ENCODE data around the gene ITM2C. TPM values are rescaled to one million over a fixed set of nuclear protein-coding genes. Genes with fewer than 3 reads are reported as not detected.

ITM2C gene
- total and polyA plus RNA-seq, 9 of the 15 experiments (the other 6 are each of a cell fraction or from before 2014, with no cell fraction given), result 0.49 to 58.8 (median 21.5) TPM

DNA sequence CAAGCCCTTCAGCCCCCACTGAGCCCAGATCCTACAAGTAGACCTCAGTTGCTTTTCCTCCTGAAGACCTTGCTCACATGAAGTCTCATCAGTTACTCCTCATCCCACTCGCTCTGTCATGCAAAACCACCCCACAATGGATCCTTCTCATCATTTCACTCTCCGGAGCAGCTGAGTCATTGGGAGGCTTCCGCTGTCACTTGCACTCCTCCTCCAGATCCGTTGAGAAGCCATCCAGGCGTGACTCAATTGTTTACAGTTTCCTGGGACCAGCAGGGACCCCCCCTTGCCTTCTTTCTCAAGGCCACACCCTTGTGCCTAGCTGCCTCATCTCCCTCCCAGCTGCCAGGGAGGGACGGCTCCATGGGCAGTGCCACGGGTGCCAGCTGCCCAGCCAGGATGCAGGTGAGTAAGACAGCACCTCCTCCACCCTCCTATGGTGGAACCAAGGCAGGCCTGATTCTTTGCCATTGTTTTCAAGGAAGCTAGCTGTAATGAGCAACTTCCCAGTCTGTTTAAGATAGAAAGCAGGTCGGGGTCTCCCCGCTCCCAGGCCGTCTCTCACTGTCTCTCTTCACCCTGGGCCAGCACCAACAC is 44.0 kb downstream of the ITM2C start (continued):
- TF ChIP-seq THRAP3 (IDR thresholded peaks at IDR 0.05; ENCODE audit: borderline replicate concordance) (no peak), TCF3 (CRISPR knock-in tag; IDR thresholded peaks at IDR 0.05) (peak; percentile 32; the same call in 1 of the 2 replicates), NR2F6 (CRISPR knock-in tag; IDR thresholded peaks at IDR 0.05) (no peak), TAF9B (IDR thresholded peaks at IDR 0.05; ENCODE audit: partially characterized antibody) (peak; percentile 71), DMBX1 (CRISPR knock-in tag; IDR thresholded peaks at IDR 0.05; ENCODE audit: borderline replicate concordance) (peak; percentile 50; the same call in 1 of the 2 replicates), MYC (IDR thresholded peaks at IDR 0.05; ENCODE audit: low read depth, low read length) (no peak), MYC (CRISPR knock-in tag; IDR thresholded peaks at IDR 0.05; ENCODE audit: borderline replicate concordance, low read depth) (no peak), MEIS2 (IDR thresholded peaks at IDR 0.05; ENCODE audit: partially characterized antibody) (peak; percentile 71), ZKSCAN8 (CRISPR knock-in tag; IDR thresholded peaks at IDR 0.05) (no peak), CREB1 (IDR thresholded peaks at IDR 0.05) (no peak), CREB1 (CRISPR knock-in tag; IDR thresholded peaks at IDR 0.05) (0 out of 2 replicates have a peak, but pooled peaks have one; percentile 10), CREM (IDR thresholded peaks at IDR 0.05; ENCODE audit: low read depth) (peak; percentile 39; the same call in 1 of the 2 replicates), SIN3B (IDR thresholded peaks at IDR 0.05; ENCODE audit: low read depth) (no peak), PCBP2 (IDR thresholded peaks at IDR 0.05; ENCODE audit: low read depth, low read length, poor library complexity, severe bottlenecking) (no peak), CHD4 (IDR thresholded peaks at IDR 0.05; ENCODE audit: insufficient read depth, insufficient replicate concordance, low read depth, low read length, poor library complexity, severe bottlenecking) (no peak), JUND (IDR thresholded peaks at IDR 0.05; ENCODE audit: borderline replicate concordance, low read depth, low read length) (peak; percentile 94), JUND (tag; IDR thresholded peaks at IDR 0.05; ENCODE audit: borderline replicate concordance, low read depth, low read length) (peak; percentile 90; the same call in 2 of the 3 replicates), TAF15 (IDR thresholded peaks at IDR 0.05; ENCODE audit: low read depth, low read length) (no peak), GATAD2B (IDR thresholded peaks at IDR 0.05; ENCODE audit: borderline replicate concordance) (no peak), ZNF274 (IDR thresholded peaks at IDR 0.05; ENCODE audit: borderline replicate concordance, low read depth, low read length) (no peak), MTA1 (IDR thresholded peaks at IDR 0.05; ENCODE audit: borderline replicate concordance) (peak; percentile 48; the same call in 1 of the 2 replicates), BCL6 (CRISPR knock-in tag; IDR thresholded peaks at IDR 0.05) (no peak)
- TF ChIP-seq, protein P1, sequence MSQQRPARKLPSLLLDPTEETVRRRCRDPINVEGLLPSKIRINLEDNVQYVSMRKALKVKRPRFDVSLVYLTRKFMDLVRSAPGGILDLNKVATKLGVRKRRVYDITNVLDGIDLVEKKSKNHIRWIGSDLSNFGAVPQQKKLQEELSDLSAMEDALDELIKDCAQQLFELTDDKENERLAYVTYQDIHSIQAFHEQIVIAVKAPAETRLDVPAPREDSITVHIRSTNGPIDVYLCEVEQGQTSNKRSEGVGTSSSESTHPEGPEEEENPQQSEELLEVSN (IDR thresholded peaks at IDR 0.05; ENCODE audit: borderline replicate concordance in 1 of 2, extremely low read depth in 1 of 2, insufficient read depth in 1 of 2, insufficient read length in 1 of 2, low read depth in 1 of 2, low read length in 1 of 2, poor library complexity in 1 of 2, severe bottlenecking in 1 of 2), result no peak
- TF ChIP-seq, protein P2, sequence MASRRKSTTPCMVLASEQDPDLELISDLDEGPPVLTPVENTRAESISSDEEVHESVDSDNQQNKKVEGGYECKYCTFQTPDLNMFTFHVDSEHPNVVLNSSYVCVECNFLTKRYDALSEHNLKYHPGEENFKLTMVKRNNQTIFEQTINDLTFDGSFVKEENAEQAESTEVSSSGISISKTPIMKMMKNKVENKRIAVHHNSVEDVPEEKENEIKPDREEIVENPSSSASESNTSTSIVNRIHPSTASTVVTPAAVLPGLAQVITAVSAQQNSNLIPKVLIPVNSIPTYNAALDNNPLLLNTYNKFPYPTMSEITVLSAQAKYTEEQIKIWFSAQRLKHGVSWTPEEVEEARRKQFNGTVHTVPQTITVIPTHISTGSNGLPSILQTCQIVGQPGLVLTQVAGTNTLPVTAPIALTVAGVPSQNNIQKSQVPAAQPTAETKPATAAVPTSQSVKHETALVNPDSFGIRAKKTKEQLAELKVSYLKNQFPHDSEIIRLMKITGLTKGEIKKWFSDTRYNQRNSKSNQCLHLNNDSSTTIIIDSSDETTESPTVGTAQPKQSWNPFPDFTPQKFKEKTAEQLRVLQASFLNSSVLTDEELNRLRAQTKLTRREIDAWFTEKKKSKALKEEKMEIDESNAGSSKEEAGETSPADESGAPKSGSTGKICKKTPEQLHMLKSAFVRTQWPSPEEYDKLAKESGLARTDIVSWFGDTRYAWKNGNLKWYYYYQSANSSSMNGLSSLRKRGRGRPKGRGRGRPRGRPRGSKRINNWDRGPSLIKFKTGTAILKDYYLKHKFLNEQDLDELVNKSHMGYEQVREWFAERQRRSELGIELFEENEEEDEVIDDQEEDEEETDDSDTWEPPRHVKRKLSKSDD (conservative IDR thresholded peaks at IDR 0.05; ENCODE audit: low read length), result no peak
